A549 (cell line): ENCODE results near the gene TSPAN4. TPM values are rescaled to one million over a fixed set of nuclear protein-coding genes. Genes with fewer than 3 reads are reported as not detected.

Source experiments
- ATAC-seq, 2 experiments: fragments of 200-7000 bp in 1 of 2; fragments of >200 bp in 1 of 2; cut with Nextera tagmentation in 1 of 2; cut with Tn5 transposase in 1 of 2; 3 replicates each; pipeline versions ENCODE4 v1.8.0 to v1.9.1; 2018 to 2020; ENCODE audit warnings: mild to moderate bottlenecking in 1 of 2, moderate library complexity in 1 of 2
- CTCF ChIA-PET: fragments of 300-600 bp; sonication (Branson Sonifier 250); formaldehyde crosslinking; extraction: SDS; loops from one replicate; lab custom pipeline; 2021; ENCODE audit warnings: antibody characterized with exemption, inconsistent platforms; lab: Yijun Ruan, JAX
- POLR2A ChIA-PET: fragments of 350-600 bp; formaldehyde crosslinking; extraction: SDS; loops from one replicate; lab custom pipeline; 2021; ENCODE audit warnings: antibody characterized with exemption, inconsistent platforms; lab: Yijun Ruan, JAX
- DNase-seq, 2 experiments: peaks; one replicate each; pipeline versions ENCODE4 v3.0.0 to v3.0.0-alpha.2; 2011 to 2016; ENCODE audit warnings: low read depth in 1 of 2, low spot score in 1 of 2
- FAIRE-seq: peaks from 2 replicates; lab custom pipeline; 2011; peaks lifted over from hg19 to GRCh38; lab: Jason Lieb, UNC
- H3K27ac ChIP-seq, 2 experiments: fragments of >200 bp; sonication (Bioruptor Twin); formaldehyde crosslinking; 3 replicates each; pipeline ENCODE4 v1.5.1; 2016 to 2017
- H3K4me1 ChIP-seq: fragments of >200 bp; sonication (Bioruptor Twin); formaldehyde crosslinking; 3 replicates; pipeline ENCODE4 v1.6.1; 2016
- H3K4me2 ChIP-seq: fragments of >200 bp; sonication (Bioruptor Twin); formaldehyde crosslinking; 3 replicates; pipeline ENCODE4 v1.6.1; 2016
- H3K4me3 ChIP-seq: fragments of >200 bp; sonication (Bioruptor Twin); formaldehyde crosslinking; 3 replicates; pipeline ENCODE4 v1.5.1; 2016
- H3K9me3 ChIP-seq: fragments of >200 bp; sonication (Bioruptor Twin); formaldehyde crosslinking; 3 replicates; pipeline ENCODE4 v1.6.1; 2016
- BCL3 ChIP-seq: fragments of >200 bp; sonication (Bioruptor Twin); formaldehyde crosslinking; IDR thresholded peaks from 3 replicates; pipeline ENCODE4 v1.6.1; 2016
- BHLHE40 ChIP-seq: IDR thresholded peaks from 2 replicates; pipeline ENCODE4 v1.6.1; 2012; ENCODE audit warnings: low read depth, low read length, inconsistent platforms
- CBX2 ChIP-seq: fragments of 200-600 bp; sonication (generic); IDR thresholded peaks from 2 replicates; pipeline ENCODE4 v1.6.1; 2016; ENCODE audit warnings: low read depth, mild to moderate bottlenecking, borderline replicate concordance
- CHD4 ChIP-seq: fragments of 200-600 bp; sonication (generic); IDR thresholded peaks from 2 replicates; pipeline ENCODE4 v1.6.1; 2016; ENCODE audit warnings: antibody characterized with exemption, mild to moderate bottlenecking, borderline replicate concordance
- E2F6 ChIP-seq: IDR thresholded peaks from 2 replicates; pipeline ENCODE4 v1.6.1; 2012; ENCODE audit warnings: low read depth, borderline replicate concordance
- EHMT2 ChIP-seq: fragments of 200-600 bp; sonication (generic); IDR thresholded peaks from 2 replicates; pipeline ENCODE4 v1.6.1; 2016; ENCODE audit warnings: antibody characterized with exemption, low read depth, mild to moderate bottlenecking, moderate library complexity
- ESRRA ChIP-seq: fragments of 150-350 bp; IDR thresholded peaks from 2 replicates; pipeline ENCODE4 v1.6.1; 2014; ENCODE audit warnings: mild to moderate bottlenecking, low read length, borderline replicate concordance
- FOSB ChIP-seq: fragments of 250-450 bp; sonication (Bioruptor Pico); IDR thresholded peaks from 2 replicates; pipeline ENCODE4 v1.5.0; 2020; ENCODE audit warnings: mild to moderate bottlenecking, moderate library complexity
- FOSL2 ChIP-seq, 2 experiments: fragments of 450-650 bp in 1 of 2; fragments of >200 bp in 1 of 2; sonication (Bioruptor Twin) in 1 of 2; formaldehyde crosslinking; IDR thresholded peaks; 2 replicates each; pipeline versions ENCODE4 v1.5.0 to v1.6.1; 2016 to 2020; ENCODE audit warnings: mild to moderate bottlenecking in 1 of 2, moderate library complexity in 1 of 2
- GATA3 ChIP-seq: IDR thresholded peaks from 2 replicates; pipeline ENCODE4 v1.6.1; 2012; ENCODE audit warnings: borderline replicate concordance
- HEYL ChIP-seq: fragments of 250-450 bp; sonication (Bioruptor Pico); IDR thresholded peaks from 2 replicates; pipeline ENCODE4 v1.8.0; 2021; ENCODE audit warnings: mild to moderate bottlenecking, moderate library complexity
- HOXB13 ChIP-seq: fragments of 250-450 bp; sonication (Bioruptor Pico); IDR thresholded peaks from 2 replicates; pipeline ENCODE4 v1.5.0; 2020; ENCODE audit warnings: low read depth, mild to moderate bottlenecking, moderate library complexity
- HOXB5 ChIP-seq: fragments of 250-450 bp; sonication (Bioruptor Pico); IDR thresholded peaks from 2 replicates; pipeline ENCODE4 v1.5.0; 2020; ENCODE audit warnings: mild to moderate bottlenecking, moderate library complexity
- JUNB ChIP-seq: fragments of >200 bp; sonication (Bioruptor Twin); formaldehyde crosslinking; IDR thresholded peaks from 2 replicates; pipeline ENCODE4 v1.6.1; 2016
- MYC ChIP-seq: IDR thresholded peaks from 2 replicates; pipeline ENCODE4 v1.6.1; 2012; ENCODE audit warnings: mild to moderate bottlenecking, inconsistent platforms, low read length, improper control_type of control experiment, borderline replicate concordance
- NFE2L2 ChIP-seq: fragments of 150-350 bp; conservative IDR thresholded peaks from 2 replicates; pipeline ENCODE4 v1.6.1; 2014; ENCODE audit warnings: low read length
- NPAS2 ChIP-seq: fragments of 250-450 bp; sonication (Bioruptor Pico); IDR thresholded peaks from 2 replicates; pipeline ENCODE4 v1.8.0; 2022; ENCODE audit warnings: mild to moderate bottlenecking, moderate library complexity, borderline replicate concordance
- NR3C1 ChIP-seq: fragments of >200 bp; sonication (Bioruptor Twin); formaldehyde crosslinking; IDR thresholded peaks from 3 replicates; pipeline ENCODE4 v1.6.1; 2017
- RARB ChIP-seq: fragments of 250-450 bp; sonication (Bioruptor Pico); IDR thresholded peaks from 2 replicates; pipeline ENCODE4 v1.8.0; 2021; ENCODE audit warnings: mild to moderate bottlenecking, moderate library complexity
- RCOR1 ChIP-seq: fragments of 150-350 bp; IDR thresholded peaks from 2 replicates; pipeline ENCODE4 v1.6.1; 2014; ENCODE audit warnings: antibody characterized with exemption, low read length, low read depth
- RFX5 ChIP-seq: fragments of 450-650 bp; IDR thresholded peaks from 2 replicates; pipeline ENCODE4 v1.7.1; 2014; ENCODE audit warnings: antibody characterized with exemption, mild to moderate bottlenecking, moderate library complexity
- SREBF2 ChIP-seq: fragments of 450-650 bp; IDR thresholded peaks from 2 replicates; pipeline ENCODE4 v1.6.1; 2014; ENCODE audit warnings: mild to moderate bottlenecking, moderate library complexity
- TP53 ChIP-seq: fragments of 250-450 bp; sonication (Bioruptor Pico); IDR thresholded peaks from 2 replicates; pipeline ENCODE4 v1.5.0; 2021; ENCODE audit warnings: mild to moderate bottlenecking, moderate library complexity
- ZNF302 ChIP-seq: fragments of 250-450 bp; sonication (Bioruptor Pico); IDR thresholded peaks from 2 replicates; pipeline ENCODE4 v1.9.0; 2021; ENCODE audit warnings: inconsistent platforms, mild to moderate bottlenecking, moderate library complexity
- WGBS: methylation state at CpG from one replicate; pipeline ENCODE4 v1.1.6; 2017; ENCODE audit errors: missing lambda C conversion rate; 5-methylcytosine and 5-hydroxymethylcytosine counted together
- polyA plus RNA-seq, 4 experiments: library from polyadenylated mRNA; depleted of rRNA in 3 of 4; stranded (reverse); fragments of >200 nt; fragmentation: RNase III in 1 of 4; extraction: RNeasy Plus Mini Kit Qiagen cat#74134 plus additional on column Dnase treatment in 1 of 4; gene quantifications; 2 replicates in 3 of 4; 3 replicates in 1 of 4; pipeline ENCODE4 v1.2.3, GENCODE V29; 2011 to 2017
- TF ChIP-seq, protein P1 (sequence below): IDR thresholded peaks from 2 replicates; pipeline ENCODE4 v1.6.1; 2012
- TF ChIP-seq, protein P2 (sequence below): fragments of 450-650 bp; IDR thresholded peaks from 2 replicates; pipeline ENCODE4 v1.6.1; 2014; ENCODE audit warnings: antibody characterized with exemption

Gene TSPAN4
- polyA plus RNA-seq, 2 of the 4 experiments (the other 2 are of a cell fraction) = 83.5 to 145 TPM

GRCh38 chr11:808427-809286 is 34.0 kb upstream of the TSPAN4 start:
- POLR2A ChIA-PET = interaction anchor here (1.0 to 2.0 kb wide), 8 partner anchors 11 to 233 kb away, joined by 3 to 35 read pairs (median 6); partner anchors contain the start of genes CD151, CEND1, CHID1 and PHRF1
- DNase-seq (peak in 1 of 2 experiments; percentile 83), FAIRE-seq (no peak), ATAC-seq (peak in 1 of 2 experiments; percentile 81; a peak in 4 of 6 replicates)
- CTCF ChIA-PET = interaction anchor here (0.6 to 2.0 kb wide), 3 partner anchors 9 to 69 kb away, joined by 3 to 10 read pairs (median 4); no protein-coding TSS in a partner anchor
- Histone ChIP-seq H3K27ac (peak overlapping the region; percentile 95 to 97), H3K4me1 (peaks cover 46% of the 10 kb centered on the region), H3K9me3 (no peaks in the 10 kb centered on the region), H3K4me3 (peak overlapping the region; percentile 94), H3K4me2 (peak overlapping the region; percentile 83)
- WGBS = 41% methylated on average over 31 of the region's 36 CpGs
- TF ChIP-seq, protein P1, sequence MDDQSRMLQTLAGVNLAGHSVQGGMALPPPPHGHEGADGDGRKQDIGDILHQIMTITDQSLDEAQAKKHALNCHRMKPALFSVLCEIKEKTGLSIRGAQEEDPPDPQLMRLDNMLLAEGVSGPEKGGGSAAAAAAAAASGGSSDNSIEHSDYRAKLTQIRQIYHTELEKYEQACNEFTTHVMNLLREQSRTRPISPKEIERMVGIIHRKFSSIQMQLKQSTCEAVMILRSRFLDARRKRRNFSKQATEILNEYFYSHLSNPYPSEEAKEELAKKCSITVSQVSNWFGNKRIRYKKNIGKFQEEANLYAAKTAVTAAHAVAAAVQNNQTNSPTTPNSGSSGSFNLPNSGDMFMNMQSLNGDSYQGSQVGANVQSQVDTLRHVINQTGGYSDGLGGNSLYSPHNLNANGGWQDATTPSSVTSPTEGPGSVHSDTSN = no peak
- 0 out of 2 replicates have a peak, but pooled peaks have one; percentile 18 for TF ChIP-seq E2F6

GRCh38 chr11:809287-810039 is 33.2 kb upstream of the TSPAN4 start, which contains the start of gene RPLP2:
Gene RPLP2 (plus strand): TSS chr11:809967. CDS start chr11:810235, 268 bp downstream.
- FAIRE-seq = peak; percentile 18
- Histone ChIP-seq H3K9me3 (no peaks in the 10 kb centered on the region), H3K4me1 (peaks cover 40% of the 10 kb centered on the region), H3K4me3 (peak within 1 kb of the TSS; percentile 94), H3K27ac (peak within 1 kb of the TSS; percentile 95 to 97), H3K4me2 (peak within 1 kb of the TSS; percentile 87)
- ATAC-seq = peak; percentile 83 to 88
- ChIA-PET CTCF (interaction anchor here (0.9 to 2.0 kb wide), 2 partner anchors 10 to 62 kb away, joined by 3 to 10 read pairs; no protein-coding TSS in a partner anchor), POLR2A (interaction anchor here (1.0 to 2.0 kb wide), 8 partner anchors 10 to 234 kb away, joined by 3 to 35 read pairs (median 6); partner anchors contain the start of genes CD151, CEND1, CHID1 and PHRF1)
- 2% methylated on average over 29 of the region's 81 CpGs for WGBS
- DNase-seq = peak; percentile 93 to 99
- TF ChIP-seq RARB (CRISPR knock-in tag) = no peak
- TF ChIP-seq CBX2 = no peak
- no peak for TF ChIP-seq SREBF2
- no peak for TF ChIP-seq ESRRA
- TF ChIP-seq TP53 (CRISPR knock-in tag) = no peak
- TF ChIP-seq, protein P2, sequence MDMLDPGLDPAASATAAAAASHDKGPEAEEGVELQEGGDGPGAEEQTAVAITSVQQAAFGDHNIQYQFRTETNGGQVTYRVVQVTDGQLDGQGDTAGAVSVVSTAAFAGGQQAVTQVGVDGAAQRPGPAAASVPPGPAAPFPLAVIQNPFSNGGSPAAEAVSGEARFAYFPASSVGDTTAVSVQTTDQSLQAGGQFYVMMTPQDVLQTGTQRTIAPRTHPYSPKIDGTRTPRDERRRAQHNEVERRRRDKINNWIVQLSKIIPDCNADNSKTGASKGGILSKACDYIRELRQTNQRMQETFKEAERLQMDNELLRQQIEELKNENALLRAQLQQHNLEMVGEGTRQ = peak; percentile 44; the same call in 1 of the 2 replicates
- peak; percentile 73 for TF ChIP-seq RFX5
- TF ChIP-seq BCL3 = no peak; the same call in 2 of the 3 replicates
- peak; percentile 31; the same call in 1 of the 2 replicates for TF ChIP-seq GATA3
- TF ChIP-seq FOSL2 (IDR thresholded peaks at IDR 0.05) = no peak
- peak; percentile 42 for TF ChIP-seq FOSL2 (CRISPR knock-in tag; IDR thresholded peaks at IDR 0.05)
- TF ChIP-seq, protein P1 = 0 out of 2 replicates have a peak, but pooled peaks have one; percentile 24
- no peak for TF ChIP-seq NFE2L2
- TF ChIP-seq ZNF302 (CRISPR knock-in tag) = no peak
- no peak for TF ChIP-seq EHMT2
- TF ChIP-seq HOXB13 (CRISPR knock-in tag) = peak; percentile 81; the same call in 1 of the 2 replicates
- no peak for TF ChIP-seq NPAS2 (CRISPR knock-in tag)
- TF ChIP-seq CHD4 = no peak
- TF ChIP-seq HOXB5 (CRISPR knock-in tag) = 0 out of 2 replicates have a peak, but pooled peaks have one; percentile 33
- no peak for TF ChIP-seq JUNB
- no peak for TF ChIP-seq BHLHE40
- no peak for TF ChIP-seq NR3C1
- peak; percentile 99 for TF ChIP-seq MYC
- TF ChIP-seq E2F6 = no peak
- TF ChIP-seq HEYL (CRISPR knock-in tag) = no peak
- no peak for TF ChIP-seq RCOR1
- no peak for TF ChIP-seq FOSB (CRISPR knock-in tag)
